Mucosa of descending colon (tissue), 3 donors: ENCODE measurements around the gene KCNA4. TPM values are rescaled to one million over a fixed set of nuclear protein-coding genes. Genes with fewer than 3 reads are reported as not detected.

ENCODE experiments used
- ATAC-seq: fragments of 200-7000 bp; cut with Tn5 transposase; one replicate; pipeline ENCODE4 v1.9.1; 2020; ENCODE audit warnings: mild to moderate bottlenecking, moderate library complexity
- DNase-seq, 3 donors: peaks; one replicate each; pipeline ENCODE4 v3.0.0-alpha.2; 2020
- H3K36me3 ChIP-seq: fragments of 200-600 bp; one replicate; pipeline ENCODE4 v1.8.0; 2021; ENCODE audit warnings: low read depth, mild to moderate bottlenecking
- H3K4me1 ChIP-seq: fragments of 200-600 bp; one replicate; pipeline ENCODE4 v1.8.0; 2021; ENCODE audit warnings: low read depth, mild to moderate bottlenecking
- H3K4me3 ChIP-seq: fragments of 200-600 bp; one replicate; pipeline ENCODE4 v1.8.0; 2021; ENCODE audit warnings: mild to moderate bottlenecking
- H3K9me3 ChIP-seq: fragments of 200-600 bp; one replicate; pipeline ENCODE4 v1.8.0; 2021; ENCODE audit warnings: mild to moderate bottlenecking
- CTCF ChIP-seq: fragments of 200-600 bp; IDR thresholded peaks from one replicate; pipeline ENCODE4 v1.8.0; 2022; ENCODE audit warnings: antibody characterized with exemption, mild to moderate bottlenecking
- intact Hi-C, 2 donors: fragments of 100-400 bp; cut with DNase I in 1 of 2; cut with micrococcal nuclease in 1 of 2; formaldehyde crosslinking; loops; one replicate each; pipeline versions ENCODE4 v1.11.0 to v1.11.1; 2022; cut with DNase I, micrococcal nuclease
- long read RNA-seq, 2 donors: library from polyadenylated mRNA; unstranded; transcript quantifications; one replicate each; pipeline ENCODE4 v2.0.0, GENCODE V29; 2019 to 2021
- total RNA-seq, 3 donors: library from RNA; stranded (reverse); fragmentation: NEBNext Ultra II Directional in 2 of 3; extraction: Animal tissue kit (Norgen Biotek cat#: 25700) in 2 of 3; gene quantifications; one replicate each; pipeline versions ENCODE4 v1.2.1 to v1.2.4, GENCODE V29; 2021 to 2023
- donor health status: DM: no; HTN: no; CAD: no; lungs with moderate emphysema.
- donor health status: DM: no; HTN: no; CAD: no.
- donor health status: DM: no; HTN: yes; CAD: no.

KCNA4 gene
- under 1 TPM in 1 of 3 donors, not detected in 2; 0.32 TPM for total RNA-seq
- long read RNA-seq, donor 1, result 0 reads
- long read RNA-seq, donor 2, result 0 reads

GRCh38 chr11:30016588-30017363 is at the start of gene KCNA4:
Gene KCNA4 (minus strand): TSS chr11:30017030. CDS start chr11:30012678, 4,352 bp downstream.
- no peak for TF ChIP-seq CTCF
- Histone ChIP-seq H3K36me3 (no peaks in the 10 kb centered on the region), H3K4me1 (no peaks in the 10 kb centered on the region), H3K4me3 (no peak within 1 kb of the TSS), H3K9me3 (no peaks in the 10 kb centered on the region)
- DNase-seq, result no peak
- intact Hi-C loops, result no loop called here
- no peak for ATAC-seq

GRCh38 chr11:30062103-30062502 is 45.3 kb upstream of the KCNA4 start:
- no peak for DNase-seq
- no peak for TF ChIP-seq CTCF
- intact Hi-C loops, result no loop called here

GRCh38 chr11:30059172-30059815 is 42.5 kb upstream of the KCNA4 start:
- Histone ChIP-seq H3K9me3 (peaks cover 29% of the 10 kb centered on the region), H3K36me3 (no peaks in the 10 kb centered on the region), H3K4me3 (no peak overlapping the region), H3K4me1 (no peaks in the 10 kb centered on the region)
- TF ChIP-seq CTCF, result no peak
- ATAC-seq (no peak), DNase-seq (no peak)
- intact Hi-C loops, result no loop called here

More at GRCh38 chr11:30062103-30062502, 45.3 kb upstream of the KCNA4 start:
- no peak for ATAC-seq
- no peak overlapping the region for H3K4me3 ChIP-seq
- no peaks in the 10 kb centered on the region for H3K4me1 ChIP-seq
- peaks cover 36% of the 10 kb centered on the region for H3K9me3 ChIP-seq
- no peaks in the 10 kb centered on the region for H3K36me3 ChIP-seq

- Histone ChIP-seq H3K36me3 (no peaks in the 10 kb centered on the region), H3K9me3 (no peaks in the 10 kb centered on the region), H3K4me3 (no peak overlapping the region), H3K4me1 (no peaks in the 10 kb centered on the region)
- no peak for ATAC-seq
- TF ChIP-seq CTCF, result no peak
- intact Hi-C loops, result no loop called here
- no peak for DNase-seq
These were observed 32.4 kb upstream of the KCNA4 start for GRCh38 chr11:30049214-30049613.

- Histone ChIP-seq H3K36me3 (no peaks in the 10 kb centered on the region), H3K4me1 (no peaks in the 10 kb centered on the region), H3K4me3 (no peak overlapping the region), H3K9me3 (no peaks in the 10 kb centered on the region)
- ATAC-seq, result no peak
- DNase-seq, result no peak
- TF ChIP-seq CTCF, result no peak
- intact Hi-C loops, result no loop called here
These were observed 29.7 kb upstream of the KCNA4 start for GRCh38 chr11:30046578-30046945.
